Ascending aorta (tissue), 2 donors: ENCODE results near the gene ZCCHC14. TPM values are rescaled to one million over a fixed set of nuclear protein-coding genes. Genes with fewer than 3 reads are reported as not detected.

Experiments used
- DNase-seq, 2 donors: peaks; one replicate each; pipeline ENCODE4 v3.0.0-alpha.2; 2019; ENCODE audit warnings: low spot score in 2 of 2
- H3K27ac ChIP-seq, 2 donors: fragments of 200-600 bp; sonication (generic); one replicate each; pipeline ENCODE4 v1.5.1; 2016 to 2017; ENCODE audit warnings: mild to moderate bottlenecking in 1 of 2
- H3K27me3 ChIP-seq: fragments of 200-600 bp; sonication (generic); one replicate; pipeline ENCODE4 v1.5.1; 2017
- H3K36me3 ChIP-seq, 2 donors: fragments of 200-600 bp; sonication (generic); one replicate each; pipeline ENCODE4 v1.5.1; 2016
- H3K4me1 ChIP-seq, 2 donors: fragments of 200-600 bp; sonication (generic); one replicate each; pipeline ENCODE4 v1.5.1; 2016 to 2017; ENCODE audit warnings: mild to moderate bottlenecking in 1 of 2
- H3K4me3 ChIP-seq, 2 donors: fragments of 200-600 bp; sonication (generic); one replicate each; pipeline ENCODE4 v1.5.1; 2016 to 2017; ENCODE audit warnings: mild to moderate bottlenecking in 1 of 2
- H3K9me3 ChIP-seq, 2 donors: fragments of 200-600 bp; sonication (generic); one replicate each; pipeline ENCODE4 v1.5.1; 2016
- CTCF ChIP-seq, 3 experiments: fragments of 200-600 bp in 2 of 3; fragments of 450-650 bp in 1 of 3; sonication (generic) in 2 of 3; IDR thresholded peaks; one replicate each; pipeline ENCODE4 v1.5.1; 2016 to 2019; ENCODE audit warnings: antibody characterized with exemption in 3 of 3, mild to moderate bottlenecking in 1 of 3, moderate library complexity in 1 of 3
- intact Hi-C: fragments of 100-400 bp; cut with DNase I; formaldehyde crosslinking; loops from one replicate; pipeline ENCODE4 v1.15.1; 2023
- total RNA-seq: library from RNA; depleted of rRNA; stranded (reverse); fragments of >200 nt; gene quantifications from one replicate; pipeline ENCODE4 v1.1.0, GENCODE V29; 2016

The ZCCHC14 gene
- total RNA-seq, 1 donor from 2014 or later: 131 TPM

GRCh38 chr16:87458424-87458915 lies 34.4 kb downstream of the ZCCHC14 start:
- DNase-seq: no peak
- no peaks in the 10 kb centered on the region for H3K9me3 ChIP-seq
- peaks cover 19 to 42% of the 10 kb centered on the region in 2 donors for H3K36me3 ChIP-seq
- no peak for TF ChIP-seq CTCF (IDR thresholded peaks at IDR 0.05)
- H3K4me1 ChIP-seq: peaks cover 6 to 19% of the 10 kb centered on the region in 2 donors
- no peak overlapping the region for H3K4me3 ChIP-seq
- intact Hi-C loops: no loop called here
- no peaks in the 10 kb centered on the region for H3K27me3 ChIP-seq
- H3K27ac ChIP-seq: no peak overlapping the region

- no peak for TF ChIP-seq CTCF (IDR thresholded peaks at IDR 0.05)
- H3K27ac ChIP-seq: no peak overlapping the region
- peaks cover 25 to 48% of the 10 kb centered on the region in 2 donors for H3K36me3 ChIP-seq
- intact Hi-C loops: no loop called here
- no peak overlapping the region for H3K4me3 ChIP-seq
- peaks cover 5 to 13% of the 10 kb centered on the region in 2 donors for H3K4me1 ChIP-seq
- H3K27me3 ChIP-seq: no peaks in the 10 kb centered on the region
- no peaks in the 10 kb centered on the region for H3K9me3 ChIP-seq
- DNase-seq: no peak
Measured at GRCh38 chr16:87457709-87458423, 35.0 kb downstream of the ZCCHC14 start.

- no peaks in the 10 kb centered on the region for H3K27me3 ChIP-seq
- no peak overlapping the region for H3K27ac ChIP-seq
- peaks cover 5 to 10% of the 10 kb centered on the region in 2 donors for H3K4me1 ChIP-seq
- no peak overlapping the region for H3K4me3 ChIP-seq
- peaks cover 27 to 55% of the 10 kb centered on the region in 2 donors for H3K36me3 ChIP-seq
- DNase-seq: no peak
- no peaks in the 10 kb centered on the region for H3K9me3 ChIP-seq
- no peak for TF ChIP-seq CTCF (IDR thresholded peaks at IDR 0.05)
- intact Hi-C loops: no loop called here
Measured at GRCh38 chr16:87457061-87457611, 35.7 kb downstream of the ZCCHC14 start.

GRCh38 chr16:87454391-87454790 lies 38.4 kb downstream of the ZCCHC14 start:
- no peak overlapping the region for H3K27ac ChIP-seq
- no peak overlapping the region for H3K4me3 ChIP-seq
- H3K27me3 ChIP-seq: no peaks in the 10 kb centered on the region
- peaks cover 31 to 60% of the 10 kb centered on the region in 2 donors for H3K36me3 ChIP-seq
- H3K9me3 ChIP-seq: no peaks in the 10 kb centered on the region
- intact Hi-C loops: no loop called here
- no peaks in the 10 kb centered on the region for H3K4me1 ChIP-seq
- no peak for TF ChIP-seq CTCF (IDR thresholded peaks at IDR 0.05)
- DNase-seq: no peak

GRCh38 chr16:87453326-87453725 lies 39.5 kb downstream of the ZCCHC14 start:
- Histone ChIP-seq H3K4me3 (no peak overlapping the region), H3K4me1 (no peaks in the 10 kb centered on the region), H3K9me3 (no peaks in the 10 kb centered on the region), H3K27ac (no peak overlapping the region), H3K36me3 (peaks cover 23 to 57% of the 10 kb centered on the region in 2 donors), H3K27me3 (no peaks in the 10 kb centered on the region)
- TF ChIP-seq CTCF (IDR thresholded peaks at IDR 0.05): no peak
- DNase-seq: no peak
- intact Hi-C loops: no loop called here
